Activated naive CD8-positive, alpha-beta T cell treated with anti-CD3 and anti-CD28 coated beads, Interleukin-2, amount 10 ng/mL, durations not matched to agents 7 days and 5 days (primary cell): ENCODE results near the gene PRKCQ. TPM values are rescaled to one million over a fixed set of nuclear protein-coding genes. Genes with fewer than 3 reads are reported as not detected.
A peak's percentile ranks its signal among the peaks of the same experiment; 100 is the strongest.

Experiments used
- ATAC-seq: fragments of 150-1000 bp; cut with Tn5 transposase; one replicate; pipeline ENCODE4 v1.10.0; 2021; ENCODE audit warnings: low read depth, moderate library complexity
- POLR2A ChIA-PET: fragments of 350-600 bp; sonication (Branson Sonifier 250); formaldehyde crosslinking; loops from one replicate; lab custom pipeline; 2021; ENCODE audit warnings: antibody characterized with exemption; lab: Charles Lee
- DNase-seq: peaks from one replicate; pipeline ENCODE4 v3.0.0; 2021
- H3K27ac Mint-ChIP-seq: one replicate; pipeline ENCODE4 v1.8.0; 2022; ENCODE audit warnings: mild to moderate bottlenecking, mixed read lengths
- H3K27me3 Mint-ChIP-seq: one replicate; pipeline ENCODE4 v1.8.0; 2022; ENCODE audit warnings: mild to moderate bottlenecking, moderate library complexity, mixed read lengths
- H3K36me3 Mint-ChIP-seq: one replicate; pipeline ENCODE4 v1.8.0; 2021; ENCODE audit warnings: mild to moderate bottlenecking, mixed read lengths
- H3K4me1 Mint-ChIP-seq: one replicate; pipeline ENCODE4 v1.8.0; 2021; ENCODE audit warnings: mixed read lengths
- H3K4me3 Mint-ChIP-seq: one replicate; pipeline ENCODE4 v1.8.0; 2022; ENCODE audit warnings: mild to moderate bottlenecking, moderate library complexity, mixed read lengths
- H3K9me3 Mint-ChIP-seq: one replicate; pipeline ENCODE4 v1.8.0; 2021; ENCODE audit warnings: mixed read lengths
- total RNA-seq, 2 experiments: library from RNA; stranded (reverse); gene quantifications; one replicate each; pipeline ENCODE4 v1.2.3, GENCODE V29; 2021

The PRKCQ gene
- total RNA-seq, 2 experiments from 2014 or later: 61.2 to 61.8 TPM

- Mint-ChIP-seq H3K36me3 (peaks cover 78% of the 10 kb centered on the region), H3K27me3 (no peaks in the 10 kb centered on the region), H3K4me3 (no peak overlapping the region), H3K4me1 (peaks cover 51% of the 10 kb centered on the region), H3K9me3 (peaks cover 12% of the 10 kb centered on the region), H3K27ac (no peak overlapping the region)
- ATAC-seq: no peak
- POLR2A ChIA-PET: no interaction called here
- no peak for DNase-seq
These were observed 68.7 kb downstream of the PRKCQ start for GRCh38 chr10:6511347-6511746.

- Mint-ChIP-seq H3K9me3 (peaks cover 17% of the 10 kb centered on the region), H3K27me3 (no peaks in the 10 kb centered on the region), H3K27ac (peak overlapping the region; percentile 90), H3K4me3 (peak overlapping the region; percentile 65), H3K4me1 (peaks cover 46% of the 10 kb centered on the region), H3K36me3 (peaks cover 78% of the 10 kb centered on the region)
- DNase-seq (no peak), ATAC-seq (peak; percentile 93)
- POLR2A ChIA-PET: interaction anchor here (0.7 to 1.9 kb wide), 2 partner anchors 13 to 23 kb away, joined by 3 to 7 read pairs; no protein-coding TSS in a partner anchor
These were observed 72.8 kb downstream of the PRKCQ start for GRCh38 chr10:6507311-6507710.

GRCh38 chr10:6505300-6505699 is 74.8 kb downstream of the PRKCQ start:
- H3K4me3 Mint-ChIP-seq: no peak overlapping the region
- POLR2A ChIA-PET: no interaction called here
- H3K9me3 Mint-ChIP-seq: peaks cover 5% of the 10 kb centered on the region
- H3K4me1 Mint-ChIP-seq: peaks cover 53% of the 10 kb centered on the region
- no peak overlapping the region for H3K27ac Mint-ChIP-seq
- H3K27me3 Mint-ChIP-seq: no peaks in the 10 kb centered on the region
- ATAC-seq: no peak
- no peak for DNase-seq
- H3K36me3 Mint-ChIP-seq: peaks cover 75% of the 10 kb centered on the region

DNA sequence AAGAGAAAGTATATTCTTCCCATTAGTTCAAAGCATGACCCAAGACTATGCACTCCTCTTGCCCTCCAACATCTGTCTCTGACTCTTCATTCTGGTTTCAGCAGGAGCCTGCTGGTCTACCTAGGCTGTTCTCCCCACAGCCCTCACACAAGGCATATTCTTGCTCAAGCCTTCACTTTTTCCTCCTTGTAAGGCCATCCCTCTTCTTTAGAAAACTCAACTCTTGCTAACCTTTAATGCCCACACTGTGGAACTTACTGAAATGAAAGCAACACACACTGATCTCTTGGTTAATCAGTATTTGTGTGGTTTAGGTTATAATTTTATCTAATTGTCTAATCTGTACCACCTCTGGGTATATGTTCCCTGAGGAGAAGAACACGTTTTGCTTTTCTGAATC is 75.8 kb downstream of the PRKCQ start:
- peak; percentile 6 for ATAC-seq
- Mint-ChIP-seq H3K27me3 (no peaks in the 10 kb centered on the region), H3K4me3 (no peak overlapping the region)

GRCh38 chr10:6503171-6503570 is 76.9 kb downstream of the PRKCQ start:
- Mint-ChIP-seq H3K27me3 (no peaks in the 10 kb centered on the region), H3K27ac (peak overlapping the region; percentile 62), H3K4me3 (no peak overlapping the region), H3K4me1 (peaks cover 61% of the 10 kb centered on the region), H3K9me3 (peaks cover 5% of the 10 kb centered on the region), H3K36me3 (peaks cover 69% of the 10 kb centered on the region)
- no peak for DNase-seq
- ATAC-seq: no peak
- POLR2A ChIA-PET: no interaction called here

More for the DNA sequence above, 75.8 kb downstream of the PRKCQ start:
- no peak for DNase-seq
- POLR2A ChIA-PET: interaction anchor here (0.7 kb wide), 1 partner anchor 302 kb away, joined by 3 read pairs; the partner anchor contains the start of gene PFKFB3
- Mint-ChIP-seq H3K4me1 (peaks cover 55% of the 10 kb centered on the region), H3K27ac (peak overlapping the region; percentile 72), H3K9me3 (peaks cover 5% of the 10 kb centered on the region), H3K36me3 (peaks cover 68% of the 10 kb centered on the region)

DNA sequence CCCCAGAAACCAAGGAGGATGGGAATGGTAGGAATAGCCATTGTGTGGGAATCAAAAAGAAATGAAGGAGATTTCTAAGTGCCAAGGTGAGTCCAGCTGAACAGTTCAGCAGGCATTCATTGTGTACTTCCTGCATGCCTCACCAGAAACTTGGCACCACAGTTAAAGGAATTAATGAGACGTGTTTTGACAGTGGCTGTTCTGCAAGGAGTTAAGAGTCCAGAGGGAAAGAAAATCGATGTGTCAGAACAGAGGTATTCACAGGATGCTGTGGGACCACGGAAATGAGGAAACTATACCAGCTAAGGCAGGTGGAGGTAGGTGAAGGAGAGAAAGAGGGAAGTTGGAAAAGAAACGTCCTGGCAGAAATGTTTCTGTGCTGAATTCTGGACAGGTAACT is 78.1 kb downstream of the PRKCQ start:
- POLR2A ChIA-PET: no interaction called here
- H3K9me3 Mint-ChIP-seq: peaks cover 5% of the 10 kb centered on the region
- DNase-seq (no peak), ATAC-seq (no peak)
- H3K36me3 Mint-ChIP-seq: peaks cover 70% of the 10 kb centered on the region
- H3K4me1 Mint-ChIP-seq: peaks cover 56% of the 10 kb centered on the region
- H3K27me3 Mint-ChIP-seq: no peaks in the 10 kb centered on the region
- no peak overlapping the region for H3K4me3 Mint-ChIP-seq
- H3K27ac Mint-ChIP-seq: peak overlapping the region; percentile 35

DNA sequence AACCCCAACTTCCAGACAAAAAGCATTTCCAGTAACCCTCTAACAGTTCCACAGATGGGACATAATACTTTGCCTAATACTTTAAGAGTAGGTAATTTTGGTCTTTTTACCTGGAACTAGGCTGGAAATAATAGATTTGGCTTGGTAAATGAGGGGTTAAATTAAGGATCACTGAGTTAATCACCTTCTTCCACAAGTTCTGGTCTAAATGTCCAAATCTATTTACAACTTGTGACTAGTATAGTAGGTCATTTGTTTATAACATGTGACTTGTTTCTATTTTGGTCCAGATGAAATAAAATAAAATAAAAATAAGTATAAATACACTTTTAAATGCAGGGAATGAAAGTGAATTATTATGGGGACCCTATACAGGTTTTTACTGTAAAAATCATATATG is 80.1 kb downstream of the PRKCQ start:
- Mint-ChIP-seq H3K36me3 (peaks cover 58% of the 10 kb centered on the region), H3K4me3 (no peak overlapping the region), H3K27ac (no peak overlapping the region), H3K4me1 (peaks cover 49% of the 10 kb centered on the region), H3K9me3 (peaks cover 3% of the 10 kb centered on the region), H3K27me3 (no peaks in the 10 kb centered on the region)
- ATAC-seq: no peak
- DNase-seq: no peak
- POLR2A ChIA-PET: interaction anchor here (1.2 kb wide), 1 partner anchor 30 kb away, joined by 3 read pairs; no protein-coding TSS in a partner anchor

- DNase-seq (no peak), ATAC-seq (peak; percentile 78)
- POLR2A ChIA-PET: interaction anchor here (0.6 to 1.6 kb wide), 3 partner anchors 31 to 154 kb away, joined by 3 read pairs; no protein-coding TSS in a partner anchor
- H3K9me3 Mint-ChIP-seq: no peaks in the 10 kb centered on the region
- H3K27me3 Mint-ChIP-seq: no peaks in the 10 kb centered on the region
- H3K4me3 Mint-ChIP-seq: peak overlapping the region; percentile 74
- peaks cover 43% of the 10 kb centered on the region for H3K4me1 Mint-ChIP-seq
- H3K27ac Mint-ChIP-seq: peak overlapping the region; percentile 90
- H3K36me3 Mint-ChIP-seq: peaks cover 49% of the 10 kb centered on the region
These were observed 81.3 kb downstream of the PRKCQ start for GRCh38 chr10:6498771-6499170.

GRCh38 chr10:6497620-6498019 is 82.5 kb downstream of the PRKCQ start:
- Mint-ChIP-seq H3K9me3 (no peaks in the 10 kb centered on the region), H3K36me3 (peaks cover 41% of the 10 kb centered on the region), H3K4me3 (no peak overlapping the region), H3K27me3 (no peaks in the 10 kb centered on the region), H3K4me1 (peaks cover 39% of the 10 kb centered on the region), H3K27ac (peak overlapping the region; percentile 15)
- DNase-seq (no peak), ATAC-seq (no peak)
- POLR2A ChIA-PET: interaction anchor here (0.8 to 1.6 kb wide), 4 partner anchors 24 to 86 kb away, joined by 3 to 4 read pairs (median 4); partner anchors contain the start of gene PRKCQ

DNA sequence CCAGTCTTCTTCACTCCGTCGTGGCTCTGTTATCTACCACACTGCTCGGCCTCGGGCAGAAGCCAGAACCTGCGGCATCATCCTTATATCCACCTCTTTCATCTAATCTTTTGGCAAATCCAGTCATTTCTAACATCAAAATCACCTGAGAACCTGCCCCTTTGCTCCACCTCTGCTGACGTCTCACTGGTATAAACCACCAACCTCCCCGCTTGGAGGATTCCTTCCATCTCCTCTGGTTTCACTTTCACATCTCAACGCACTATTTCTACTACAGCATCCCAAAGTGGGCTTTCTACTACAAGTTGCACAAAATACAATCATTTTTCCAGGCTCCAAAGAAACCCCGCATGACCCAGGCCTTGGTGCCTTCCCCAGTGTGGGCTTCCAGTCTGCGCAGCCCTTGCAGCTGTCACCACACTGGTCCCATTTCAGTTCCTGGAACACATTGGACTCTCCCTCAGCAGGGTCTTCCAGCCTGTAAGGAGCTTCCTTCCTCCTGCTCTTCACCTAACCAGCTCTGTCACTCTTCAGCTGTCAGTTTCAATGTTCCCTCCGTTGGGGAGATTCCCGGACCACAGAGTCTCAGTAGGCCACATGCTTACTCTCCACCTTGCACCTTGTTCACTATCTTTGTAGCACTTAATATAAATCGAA is 85.0 kb downstream of the PRKCQ start:
- no peaks in the 10 kb centered on the region for H3K27me3 Mint-ChIP-seq
- H3K4me1 Mint-ChIP-seq: peaks cover 41% of the 10 kb centered on the region
- DNase-seq: peak; percentile 51
- no peak overlapping the region for H3K4me3 Mint-ChIP-seq
- POLR2A ChIA-PET: interaction anchor here (1.1 kb wide), 1 partner anchor 24 kb away, joined by 3 read pairs; no protein-coding TSS in a partner anchor
- H3K27ac Mint-ChIP-seq: no peak overlapping the region
- H3K9me3 Mint-ChIP-seq: no peaks in the 10 kb centered on the region
- ATAC-seq: peak; percentile 64
- H3K36me3 Mint-ChIP-seq: peaks cover 43% of the 10 kb centered on the region

- peaks cover 39% of the 10 kb centered on the region for H3K4me1 Mint-ChIP-seq
- H3K27ac Mint-ChIP-seq: no peak overlapping the region
- ATAC-seq: no peak
- POLR2A ChIA-PET: interaction anchor here (0.9 to 1.6 kb wide), 7 partner anchors 21 to 90 kb away, joined by 3 to 10 read pairs (median 5); no protein-coding TSS in a partner anchor
- H3K27me3 Mint-ChIP-seq: no peaks in the 10 kb centered on the region
- no peaks in the 10 kb centered on the region for H3K9me3 Mint-ChIP-seq
- H3K36me3 Mint-ChIP-seq: peaks cover 48% of the 10 kb centered on the region
- no peak overlapping the region for H3K4me3 Mint-ChIP-seq
- DNase-seq: no peak
These were observed 85.6 kb downstream of the PRKCQ start for GRCh38 chr10:6494442-6494819.

DNA sequence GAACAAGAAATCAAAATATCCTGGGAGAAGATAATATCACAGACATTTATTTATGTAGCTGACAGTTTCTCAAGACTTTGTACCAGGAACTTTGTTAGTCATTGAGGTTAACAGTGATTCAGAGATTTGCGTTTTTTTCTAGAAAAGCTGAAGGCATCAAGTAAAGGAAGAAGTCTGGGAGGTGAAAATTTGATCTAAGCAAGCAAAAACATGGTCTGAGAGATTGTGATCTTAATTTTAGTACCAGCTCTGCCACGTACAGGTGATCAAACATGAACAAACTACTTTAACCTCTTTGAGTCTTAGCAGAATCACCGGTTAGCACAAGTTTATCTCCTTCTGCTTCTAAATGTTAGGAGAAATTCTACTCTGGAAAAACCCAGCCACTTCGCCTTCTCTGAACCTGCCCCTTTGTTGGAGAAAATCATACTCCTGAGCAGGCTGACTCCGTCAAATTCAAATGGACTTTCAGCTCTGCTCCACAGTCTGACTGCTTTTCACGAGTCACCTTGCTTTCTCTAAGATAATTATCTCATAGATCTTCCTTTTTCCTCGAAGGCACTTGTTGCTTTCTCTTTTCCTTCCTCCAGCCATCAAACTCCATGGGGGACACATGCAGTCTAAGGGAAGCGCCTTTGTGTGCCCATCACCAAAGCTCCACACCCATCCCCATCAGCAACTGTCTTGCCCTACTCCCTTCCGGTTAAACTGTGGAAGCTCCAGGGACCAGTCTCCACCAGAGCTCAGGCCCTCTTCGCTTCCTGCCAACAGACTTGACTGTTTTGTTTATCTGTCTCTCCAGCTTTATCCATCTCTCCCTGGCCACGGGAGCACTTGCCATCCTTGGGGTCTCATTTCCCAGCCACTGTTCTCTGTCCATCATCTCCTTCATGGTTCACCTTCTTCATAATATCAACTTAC is 86.3 kb downstream of the PRKCQ start:
- DNase-seq (no peak), ATAC-seq (peak; percentile 8)
- POLR2A ChIA-PET: interaction anchor here (0.5 to 1.6 kb wide), 10 partner anchors 20 to 443 kb away, joined by 3 to 10 read pairs (median 4); no protein-coding TSS in a partner anchor
- Mint-ChIP-seq H3K27me3 (no peaks in the 10 kb centered on the region), H3K9me3 (no peaks in the 10 kb centered on the region), H3K4me3 (no peak overlapping the region), H3K27ac (no peak overlapping the region), H3K4me1 (peaks cover 36% of the 10 kb centered on the region), H3K36me3 (peaks cover 49% of the 10 kb centered on the region)

DNA sequence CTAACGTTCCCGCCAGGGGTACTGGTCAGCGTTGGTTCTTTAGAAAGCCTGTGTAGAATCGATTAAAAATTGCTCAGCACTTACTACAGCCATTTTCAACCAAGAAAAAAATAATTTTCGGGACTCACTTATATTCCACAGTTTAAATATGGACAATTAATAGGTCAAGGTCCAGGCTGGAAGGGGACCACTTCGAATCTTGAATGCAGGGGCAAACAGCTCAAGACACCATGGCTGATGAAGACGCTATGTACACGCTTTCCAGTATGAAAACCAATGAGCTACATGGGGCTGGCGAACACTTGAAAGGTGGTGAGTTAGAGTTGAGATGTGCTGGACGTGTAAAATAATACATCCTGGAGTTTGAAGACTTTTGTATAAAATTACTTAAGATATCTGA is 87.2 kb downstream of the PRKCQ start:
- POLR2A ChIA-PET: interaction anchor here (0.5 to 1.6 kb wide), 3 partner anchors 50 to 442 kb away, joined by 3 to 6 read pairs (median 3); no protein-coding TSS in a partner anchor
- peaks cover 47% of the 10 kb centered on the region for H3K36me3 Mint-ChIP-seq
- no peaks in the 10 kb centered on the region for H3K27me3 Mint-ChIP-seq
- DNase-seq (no peak), ATAC-seq (no peak)
- peaks cover 27% of the 10 kb centered on the region for H3K4me1 Mint-ChIP-seq
- no peaks in the 10 kb centered on the region for H3K9me3 Mint-ChIP-seq
- peak overlapping the region; percentile 81 for H3K4me3 Mint-ChIP-seq
- peak overlapping the region; percentile 68 for H3K27ac Mint-ChIP-seq
